Brain microvascular endothelial cell (primary cell): ENCODE data around the gene B3GALT5.

Source experiments
- DNase-seq: peaks from one replicate; pipeline ENCODE4 v3.0.0-alpha.2; 2020
- H3K27ac ChIP-seq: fragments of 250-450 bp; sonication (Bioruptor Pico); 2 replicates; pipeline ENCODE4 v1.5.1; 2020; ENCODE audit warnings: mild to moderate bottlenecking, moderate library complexity
- H3K27me3 ChIP-seq: fragments of 250-450 bp; sonication (Bioruptor Pico); replicated peaks from 2 replicates; pipeline ENCODE4 v1.5.1; 2020; ENCODE audit warnings: mild to moderate bottlenecking
- H3K36me3 ChIP-seq: fragments of 250-450 bp; sonication (Bioruptor Pico); replicated peaks from 2 replicates; pipeline ENCODE4 v1.5.1; 2020; ENCODE audit warnings: mild to moderate bottlenecking
- H3K4me3 ChIP-seq: 2 replicates; pipeline ENCODE4 v1.5.1; 2011; ENCODE audit warnings: low read depth, mild to moderate bottlenecking, control low read depth, low read length, moderate library complexity
- in situ Hi-C: cut with HindIII; loops from 2 replicates; pipeline ENCODE4 v1.10.0; 2017; ENCODE audit warnings: low sequenced_read_pairs, low pct_ligation_motif_present
- TF ChIP-seq, protein P1 (sequence below): IDR thresholded peaks from 2 replicates; pipeline ENCODE4 v1.5.1; 2011; ENCODE audit warnings: low read depth, mild to moderate bottlenecking, moderate library complexity, low read length, control low read depth, inconsistent platforms; ENCODE audit errors: missing control alignments

Gene B3GALT5

GRCh38 chr21:39650306-39650705 lies 37.6 kb downstream of the B3GALT5 start:
- H3K36me3 ChIP-seq: no peaks in the 10 kb centered on the region
- TF ChIP-seq, protein P1, sequence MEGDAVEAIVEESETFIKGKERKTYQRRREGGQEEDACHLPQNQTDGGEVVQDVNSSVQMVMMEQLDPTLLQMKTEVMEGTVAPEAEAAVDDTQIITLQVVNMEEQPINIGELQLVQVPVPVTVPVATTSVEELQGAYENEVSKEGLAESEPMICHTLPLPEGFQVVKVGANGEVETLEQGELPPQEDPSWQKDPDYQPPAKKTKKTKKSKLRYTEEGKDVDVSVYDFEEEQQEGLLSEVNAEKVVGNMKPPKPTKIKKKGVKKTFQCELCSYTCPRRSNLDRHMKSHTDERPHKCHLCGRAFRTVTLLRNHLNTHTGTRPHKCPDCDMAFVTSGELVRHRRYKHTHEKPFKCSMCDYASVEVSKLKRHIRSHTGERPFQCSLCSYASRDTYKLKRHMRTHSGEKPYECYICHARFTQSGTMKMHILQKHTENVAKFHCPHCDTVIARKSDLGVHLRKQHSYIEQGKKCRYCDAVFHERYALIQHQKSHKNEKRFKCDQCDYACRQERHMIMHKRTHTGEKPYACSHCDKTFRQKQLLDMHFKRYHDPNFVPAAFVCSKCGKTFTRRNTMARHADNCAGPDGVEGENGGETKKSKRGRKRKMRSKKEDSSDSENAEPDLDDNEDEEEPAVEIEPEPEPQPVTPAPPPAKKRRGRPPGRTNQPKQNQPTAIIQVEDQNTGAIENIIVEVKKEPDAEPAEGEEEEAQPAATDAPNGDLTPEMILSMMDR: no peak
- in situ Hi-C loops: no loop called here
- no peak overlapping the region for H3K27ac ChIP-seq
- no peaks in the 10 kb centered on the region for H3K27me3 ChIP-seq
- no peak overlapping the region for H3K4me3 ChIP-seq
- DNase-seq: no peak

- Histone ChIP-seq H3K27me3 (no peaks in the 10 kb centered on the region), H3K27ac (no peak overlapping the region), H3K36me3 (no peaks in the 10 kb centered on the region), H3K4me3 (no peak overlapping the region)
- DNase-seq: no peak
- TF ChIP-seq, protein P1: no peak
- in situ Hi-C loops: no loop called here
These were observed 38.1 kb downstream of the B3GALT5 start for GRCh38 chr21:39650801-39651200.

- H3K4me3 ChIP-seq: no peak overlapping the region
- no peaks in the 10 kb centered on the region for H3K27me3 ChIP-seq
- TF ChIP-seq, protein P1: no peak
- H3K36me3 ChIP-seq: no peaks in the 10 kb centered on the region
- no peak overlapping the region for H3K27ac ChIP-seq
- no peak for DNase-seq
- in situ Hi-C loops: no loop called here
These were observed 38.5 kb downstream of the B3GALT5 start for GRCh38 chr21:39651206-39651605.

- no peak for DNase-seq
- Histone ChIP-seq H3K27ac (no peak overlapping the region), H3K36me3 (no peaks in the 10 kb centered on the region), H3K27me3 (no peaks in the 10 kb centered on the region), H3K4me3 (no peak overlapping the region)
- in situ Hi-C loops: no loop called here
- TF ChIP-seq, protein P1: no peak
These were observed 42.2 kb downstream of the B3GALT5 start for GRCh38 chr21:39654951-39655350.

GRCh38 chr21:39655589-39655988 lies 42.8 kb downstream of the B3GALT5 start:
- TF ChIP-seq, protein P1: no peak
- Histone ChIP-seq H3K36me3 (no peaks in the 10 kb centered on the region), H3K27me3 (no peaks in the 10 kb centered on the region), H3K4me3 (no peak overlapping the region), H3K27ac (no peak overlapping the region)
- in situ Hi-C loops: no loop called here
- no peak for DNase-seq

- no peak for DNase-seq
- in situ Hi-C loops: no loop called here
- Histone ChIP-seq H3K27me3 (no peaks in the 10 kb centered on the region), H3K27ac (no peak overlapping the region), H3K4me3 (no peak overlapping the region), H3K36me3 (no peaks in the 10 kb centered on the region)
- TF ChIP-seq, protein P1: no peak
These were observed 43.5 kb downstream of the B3GALT5 start for GRCh38 chr21:39656209-39656608.
